ENCODE results near the gene RBM4B.

DNA sequence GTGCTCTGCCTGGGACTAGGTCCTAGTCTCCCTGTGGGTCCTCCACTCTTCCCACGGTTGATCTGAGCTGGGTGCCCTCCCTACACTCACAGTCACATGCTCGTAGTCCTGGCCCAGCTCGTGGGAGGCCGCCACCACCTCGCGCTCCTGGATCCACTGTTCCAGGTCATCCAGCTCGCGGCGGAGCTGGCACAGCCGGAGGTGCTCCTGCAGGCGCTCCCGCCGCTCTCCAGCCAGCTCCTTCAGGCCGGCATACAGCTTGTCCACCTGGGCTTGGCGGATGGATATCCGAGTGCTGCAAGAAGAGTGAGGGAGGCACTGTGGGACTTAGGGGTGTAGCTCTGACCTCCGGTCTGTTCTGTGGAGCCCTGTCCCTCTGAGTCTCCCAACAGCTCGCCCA, 14.8 kb upstream of the RBM4B start:
- TF ChIP-seq, protein P1, sequence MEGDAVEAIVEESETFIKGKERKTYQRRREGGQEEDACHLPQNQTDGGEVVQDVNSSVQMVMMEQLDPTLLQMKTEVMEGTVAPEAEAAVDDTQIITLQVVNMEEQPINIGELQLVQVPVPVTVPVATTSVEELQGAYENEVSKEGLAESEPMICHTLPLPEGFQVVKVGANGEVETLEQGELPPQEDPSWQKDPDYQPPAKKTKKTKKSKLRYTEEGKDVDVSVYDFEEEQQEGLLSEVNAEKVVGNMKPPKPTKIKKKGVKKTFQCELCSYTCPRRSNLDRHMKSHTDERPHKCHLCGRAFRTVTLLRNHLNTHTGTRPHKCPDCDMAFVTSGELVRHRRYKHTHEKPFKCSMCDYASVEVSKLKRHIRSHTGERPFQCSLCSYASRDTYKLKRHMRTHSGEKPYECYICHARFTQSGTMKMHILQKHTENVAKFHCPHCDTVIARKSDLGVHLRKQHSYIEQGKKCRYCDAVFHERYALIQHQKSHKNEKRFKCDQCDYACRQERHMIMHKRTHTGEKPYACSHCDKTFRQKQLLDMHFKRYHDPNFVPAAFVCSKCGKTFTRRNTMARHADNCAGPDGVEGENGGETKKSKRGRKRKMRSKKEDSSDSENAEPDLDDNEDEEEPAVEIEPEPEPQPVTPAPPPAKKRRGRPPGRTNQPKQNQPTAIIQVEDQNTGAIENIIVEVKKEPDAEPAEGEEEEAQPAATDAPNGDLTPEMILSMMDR (IDR thresholded peaks at IDR 0.05; ENCODE audit: low read length): no peak
- no peak for TF ChIP-seq EZH2 (optimal IDR thresholded peaks at IDR 0.05; ENCODE audit: low read depth, low read length)
- no peak for TF ChIP-seq EZH2phosphoT487 (IDR thresholded peaks at IDR 0.05; ENCODE audit: low read length)
